Measurements from ENCODE around the gene PRKG1. TPM values are rescaled to one million over a fixed set of nuclear protein-coding genes. Genes with fewer than 3 reads are reported as not detected.

The PRKG1 gene
- total and polyA plus RNA-seq, 4 donors: 6.8 to 38.1 (median 15.4) TPM

GRCh38 chr10:51952056-51952455 is 877.8 kb downstream of the PRKG1 start:
- 60% methylated on average over 1 of the region's 1 CpG for WGBS (ENCODE audit: insufficient coverage)
- H3K27ac ChIP-seq (ENCODE audit: low read depth, low read length): no peak overlapping the region
- H3K36me3 ChIP-seq (ENCODE audit: control insufficient read depth, insufficient read depth, low read length): no peaks in the 10 kb centered on the region

GRCh38 chr10:51955696-51956095 is 881.4 kb downstream of the PRKG1 start:
- Histone ChIP-seq H3K4me3 (ENCODE audit: low read depth, low read length) (no peak overlapping the region), H3K27ac (ENCODE audit: low read depth, low read length) (no peak overlapping the region), H3K9me3 (ENCODE audit: control insufficient read depth, insufficient read depth, low read length) (no peaks in the 10 kb centered on the region), H3K4me1 (ENCODE audit: control insufficient read depth, insufficient read depth, low read length) (no peaks in the 10 kb centered on the region), H3K36me3 (ENCODE audit: control insufficient read depth, insufficient read depth, low read length) (no peaks in the 10 kb centered on the region), H3K27me3 (ENCODE audit: control insufficient read depth, insufficient read depth, low read length) (no peaks in the 10 kb centered on the region)
- peak in 2 of 6 donors; percentile 14 to 20 for DNase-seq (ENCODE audit: low read depth in 4 of 6, low spot score in 6 of 6)
- WGBS (ENCODE audit: insufficient coverage): no CpG with 5 or more reads among the region's 2 CpGs

More at GRCh38 chr10:51952056-51952455, 877.8 kb downstream of the PRKG1 start:
- Histone ChIP-seq H3K27me3 (ENCODE audit: control insufficient read depth, insufficient read depth, low read length) (no peaks in the 10 kb centered on the region), H3K4me1 (ENCODE audit: control insufficient read depth, insufficient read depth, low read length) (no peaks in the 10 kb centered on the region), H3K4me3 (ENCODE audit: low read depth, low read length) (no peak overlapping the region), H3K9me3 (ENCODE audit: control insufficient read depth, insufficient read depth, low read length) (no peaks in the 10 kb centered on the region)
- DNase-seq (ENCODE audit: low read depth in 4 of 6, low spot score in 6 of 6): peak in 1 of 6 donors; percentile 8

- DNase-seq (ENCODE audit: low read depth in 4 of 6, low spot score in 6 of 6): no peak
- Histone ChIP-seq H3K36me3 (ENCODE audit: control insufficient read depth, insufficient read depth, low read length) (no peaks in the 10 kb centered on the region), H3K27ac (ENCODE audit: low read depth, low read length) (no peak overlapping the region)
Observed at GRCh38 chr10:51956822-51957221, 882.5 kb downstream of the PRKG1 start.

GRCh38 chr10:51960494-51960895 is 886.2 kb downstream of the PRKG1 start:
- Histone ChIP-seq H3K4me1 (ENCODE audit: control insufficient read depth, insufficient read depth, low read length) (no peaks in the 10 kb centered on the region), H3K9me3 (ENCODE audit: control insufficient read depth, insufficient read depth, low read length) (no peaks in the 10 kb centered on the region), H3K4me3 (ENCODE audit: low read depth, low read length) (no peak overlapping the region), H3K36me3 (ENCODE audit: control insufficient read depth, insufficient read depth, low read length) (no peaks in the 10 kb centered on the region), H3K27ac (ENCODE audit: low read depth, low read length) (no peak overlapping the region), H3K27me3 (ENCODE audit: control insufficient read depth, insufficient read depth, low read length) (no peaks in the 10 kb centered on the region)
- WGBS (ENCODE audit: insufficient coverage): 17% methylated on average over 4 of the region's 8 CpGs
- DNase-seq (ENCODE audit: low read depth in 4 of 6, low spot score in 6 of 6): peak; percentile 36 to 93 (median 50)

More at GRCh38 chr10:51956822-51957221, 882.5 kb downstream of the PRKG1 start:
- H3K9me3 ChIP-seq (ENCODE audit: control insufficient read depth, insufficient read depth, low read length): no peaks in the 10 kb centered on the region
- no peaks in the 10 kb centered on the region for H3K27me3 ChIP-seq (ENCODE audit: control insufficient read depth, insufficient read depth, low read length)
- H3K4me1 ChIP-seq (ENCODE audit: control insufficient read depth, insufficient read depth, low read length): no peaks in the 10 kb centered on the region
- H3K4me3 ChIP-seq (ENCODE audit: low read depth, low read length): no peak overlapping the region

- no CpG with 5 or more reads among the region's 3 CpGs for WGBS (ENCODE audit: insufficient coverage)
- no peak overlapping the region for H3K4me3 ChIP-seq (ENCODE audit: low read depth, low read length)
Observed at GRCh38 chr10:51961401-51961800, 887.1 kb downstream of the PRKG1 start.

DNA sequence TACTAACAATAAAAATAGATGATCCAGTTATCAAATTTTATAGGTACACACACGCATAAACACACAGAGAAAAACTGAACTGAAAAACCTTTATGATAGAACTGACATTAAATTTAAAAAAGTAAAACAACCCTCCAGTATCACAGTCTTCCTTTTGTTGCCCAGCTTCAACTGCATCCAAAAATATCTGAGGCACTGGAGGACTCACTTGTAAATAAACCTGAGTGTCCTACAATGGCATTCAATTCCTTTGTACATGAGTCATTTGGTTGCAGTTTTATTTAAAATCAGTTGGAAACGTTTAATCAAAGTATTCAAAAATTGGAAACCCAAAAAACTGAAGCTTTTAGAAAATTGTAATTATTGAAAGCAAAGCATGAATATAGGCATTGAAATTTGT is 890.3 kb downstream of the PRKG1 start:
- WGBS (ENCODE audit: insufficient coverage): no CpG with 5 or more reads among the region's 2 CpGs
- no peak overlapping the region for H3K4me3 ChIP-seq (ENCODE audit: low read depth, low read length)
- H3K27me3 ChIP-seq (ENCODE audit: control insufficient read depth, insufficient read depth, low read length): no peaks in the 10 kb centered on the region
- no peak for DNase-seq (ENCODE audit: low read depth in 4 of 6, low spot score in 6 of 6)
- no peaks in the 10 kb centered on the region for H3K36me3 ChIP-seq (ENCODE audit: control insufficient read depth, insufficient read depth, low read length)
- no peaks in the 10 kb centered on the region for H3K9me3 ChIP-seq (ENCODE audit: control insufficient read depth, insufficient read depth, low read length)
- H3K27ac ChIP-seq (ENCODE audit: low read depth, low read length): no peak overlapping the region
- H3K4me1 ChIP-seq (ENCODE audit: control insufficient read depth, insufficient read depth, low read length): no peaks in the 10 kb centered on the region

More at GRCh38 chr10:51961401-51961800, 887.1 kb downstream of the PRKG1 start:
- Histone ChIP-seq H3K36me3 (ENCODE audit: control insufficient read depth, insufficient read depth, low read length) (no peaks in the 10 kb centered on the region), H3K27me3 (ENCODE audit: control insufficient read depth, insufficient read depth, low read length) (no peaks in the 10 kb centered on the region), H3K27ac (ENCODE audit: low read depth, low read length) (no peak overlapping the region), H3K4me1 (ENCODE audit: control insufficient read depth, insufficient read depth, low read length) (no peaks in the 10 kb centered on the region), H3K9me3 (ENCODE audit: control insufficient read depth, insufficient read depth, low read length) (no peaks in the 10 kb centered on the region)
- DNase-seq (ENCODE audit: low read depth in 4 of 6, low spot score in 6 of 6): no peak

DNA sequence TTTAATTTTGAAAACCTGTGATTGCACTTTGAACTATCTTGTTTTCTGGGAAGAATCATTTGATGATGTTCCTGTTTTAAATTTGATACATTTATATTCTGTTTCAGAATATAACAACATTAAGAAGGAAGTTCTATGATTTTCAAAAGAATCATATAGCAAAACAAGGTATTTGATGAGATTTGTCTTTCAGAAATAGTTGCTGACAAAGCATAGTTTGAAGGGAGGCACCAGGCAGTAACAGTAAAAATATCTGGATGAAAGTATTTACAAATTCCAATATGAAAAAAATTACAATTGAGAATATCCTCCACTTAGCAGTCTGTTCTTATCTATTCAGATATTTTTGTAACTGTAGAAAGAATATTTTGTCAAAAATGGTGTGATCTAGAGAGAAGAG is 891.2 kb downstream of the PRKG1 start:
- Histone ChIP-seq H3K36me3 (ENCODE audit: control insufficient read depth, insufficient read depth, low read length) (no peaks in the 10 kb centered on the region), H3K4me3 (ENCODE audit: low read depth, low read length) (no peak overlapping the region), H3K27me3 (ENCODE audit: control insufficient read depth, insufficient read depth, low read length) (no peaks in the 10 kb centered on the region), H3K27ac (ENCODE audit: low read depth, low read length) (no peak overlapping the region), H3K9me3 (ENCODE audit: control insufficient read depth, insufficient read depth, low read length) (no peaks in the 10 kb centered on the region), H3K4me1 (ENCODE audit: control insufficient read depth, insufficient read depth, low read length) (no peaks in the 10 kb centered on the region)
- DNase-seq (ENCODE audit: low read depth in 4 of 6, low spot score in 6 of 6): no peak

DNA sequence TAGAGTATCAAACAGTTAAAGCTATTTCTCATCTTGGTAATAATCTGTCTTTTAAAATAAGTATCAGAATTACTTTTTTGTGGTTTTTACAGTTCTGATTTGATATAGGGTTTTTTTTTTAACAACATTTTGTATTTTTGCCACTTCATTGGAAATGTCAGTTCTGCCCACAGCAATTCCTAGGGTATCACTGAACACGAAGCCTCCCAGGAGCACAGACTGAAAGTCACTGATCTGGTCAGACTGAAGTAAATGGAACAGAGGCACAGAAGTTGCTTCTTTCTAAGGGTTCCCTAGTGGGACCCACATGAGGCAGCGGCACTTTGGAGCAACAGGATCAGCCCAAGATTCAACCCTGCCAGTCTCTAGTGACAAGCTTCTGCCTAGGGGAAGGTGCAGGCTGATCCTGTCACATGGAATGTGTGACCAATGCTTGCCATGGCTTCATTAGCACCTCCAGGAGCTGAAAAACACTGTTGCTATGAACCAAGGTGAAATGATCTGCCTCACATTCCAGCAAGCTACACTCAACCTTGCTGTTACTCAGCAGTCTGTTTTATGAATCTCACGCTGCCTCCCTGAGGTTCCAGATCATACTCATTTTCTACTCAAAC is 898.6 kb downstream of the PRKG1 start:
- 94% methylated on average over 3 of the region's 3 CpGs for WGBS (ENCODE audit: insufficient coverage)
- no peak overlapping the region for H3K4me3 ChIP-seq (ENCODE audit: low read depth, low read length)
- H3K27me3 ChIP-seq (ENCODE audit: control insufficient read depth, insufficient read depth, low read length): no peaks in the 10 kb centered on the region
- H3K27ac ChIP-seq (ENCODE audit: low read depth, low read length): no peak overlapping the region
- H3K9me3 ChIP-seq (ENCODE audit: control insufficient read depth, insufficient read depth, low read length): no peaks in the 10 kb centered on the region
- DNase-seq (ENCODE audit: low read depth in 4 of 6, low spot score in 6 of 6): no peak
- no peaks in the 10 kb centered on the region for H3K36me3 ChIP-seq (ENCODE audit: control insufficient read depth, insufficient read depth, low read length)
- no peaks in the 10 kb centered on the region for H3K4me1 ChIP-seq (ENCODE audit: control insufficient read depth, insufficient read depth, low read length)

GRCh38 chr10:51980752-51981151 is 906.5 kb downstream of the PRKG1 start:
- no peak overlapping the region for H3K4me3 ChIP-seq (ENCODE audit: low read depth, low read length)
- no peaks in the 10 kb centered on the region for H3K4me1 ChIP-seq (ENCODE audit: control insufficient read depth, insufficient read depth, low read length)
- H3K27ac ChIP-seq (ENCODE audit: low read depth, low read length): no peak overlapping the region
- no peaks in the 10 kb centered on the region for H3K27me3 ChIP-seq (ENCODE audit: control insufficient read depth, insufficient read depth, low read length)
- no peaks in the 10 kb centered on the region for H3K36me3 ChIP-seq (ENCODE audit: control insufficient read depth, insufficient read depth, low read length)
- no peaks in the 10 kb centered on the region for H3K9me3 ChIP-seq (ENCODE audit: control insufficient read depth, insufficient read depth, low read length)
- no peak for DNase-seq (ENCODE audit: low read depth in 4 of 6, low spot score in 6 of 6)

DNA sequence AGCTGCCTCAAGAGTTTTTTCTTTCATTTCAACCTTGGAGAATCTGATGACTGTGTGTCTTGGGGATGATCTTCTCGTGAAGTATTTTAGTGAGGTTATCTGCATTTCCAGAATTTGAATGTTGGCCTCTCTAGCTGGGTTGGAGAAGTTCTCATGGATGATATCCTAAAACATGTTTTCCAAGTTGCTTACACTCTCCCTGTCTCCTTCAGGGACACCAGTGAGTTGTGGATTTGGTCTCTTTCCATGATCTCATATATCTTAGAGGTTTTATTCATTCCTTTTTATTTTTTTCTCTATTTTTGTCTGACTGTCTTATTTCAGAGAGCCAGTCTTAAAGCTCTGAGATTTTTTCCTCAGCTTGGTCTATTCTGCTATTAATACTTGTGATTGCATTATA is 907.4 kb downstream of the PRKG1 start:
- no peaks in the 10 kb centered on the region for H3K27me3 ChIP-seq (ENCODE audit: control insufficient read depth, insufficient read depth, low read length)
- H3K9me3 ChIP-seq (ENCODE audit: control insufficient read depth, insufficient read depth, low read length): no peaks in the 10 kb centered on the region
- no peak overlapping the region for H3K4me3 ChIP-seq (ENCODE audit: low read depth, low read length)
- H3K27ac ChIP-seq (ENCODE audit: low read depth, low read length): no peak overlapping the region
- no CpG with 5 or more reads among the region's 1 CpG for WGBS (ENCODE audit: insufficient coverage)
- no peaks in the 10 kb centered on the region for H3K4me1 ChIP-seq (ENCODE audit: control insufficient read depth, insufficient read depth, low read length)
- DNase-seq (ENCODE audit: low read depth in 4 of 6, low spot score in 6 of 6): no peak
- H3K36me3 ChIP-seq (ENCODE audit: control insufficient read depth, insufficient read depth, low read length): no peaks in the 10 kb centered on the region
